Islet of Langerhans (tissue), 1 donor: ENCODE results near the gene CEP152.

Source experiments
- FAIRE-seq: peaks from one replicate; lab custom pipeline; 2011; peaks lifted over from hg19 to GRCh38; lab: Jason Lieb, UNC

The CEP152 gene

GRCh38 chr15:48761393-48762158 is 49.3 kb downstream of the CEP152 start:
- no peak for FAIRE-seq

GRCh38 chr15:48759921-48760320 is 50.9 kb downstream of the CEP152 start:
- no peak for FAIRE-seq

GRCh38 chr15:48757661-48758060 is 53.2 kb downstream of the CEP152 start:
- no peak for FAIRE-seq

- no peak for FAIRE-seq
Observed at GRCh38 chr15:48754011-48754410, 56.9 kb downstream of the CEP152 start.

GRCh38 chr15:48751595-48751994 is 59.3 kb downstream of the CEP152 start:
- no peak for FAIRE-seq

- FAIRE-seq = no peak
Observed at GRCh38 chr15:48748535-48748934, 62.3 kb downstream of the CEP152 start.

- no peak for FAIRE-seq
Observed at GRCh38 chr15:48733615-48734014, 77.3 kb downstream of the CEP152 start.

GRCh38 chr15:48730506-48730905 is 80.4 kb downstream of the CEP152 start:
- FAIRE-seq = no peak

GRCh38 chr15:48723969-48724368 is 86.9 kb downstream of the CEP152 start:
- no peak for FAIRE-seq

- FAIRE-seq = no peak
Observed at GRCh38 chr15:48722764-48723661, 87.9 kb downstream of the CEP152 start.

GRCh38 chr15:48721061-48721810 is 89.6 kb downstream of the CEP152 start:
- no peak for FAIRE-seq

GRCh38 chr15:48720646-48721045 is 90.2 kb downstream of the CEP152 start:
- no peak for FAIRE-seq

GRCh38 chr15:48719668-48720067 is 91.2 kb downstream of the CEP152 start:
- no peak for FAIRE-seq

GRCh38 chr15:48718646-48719045 is 92.2 kb downstream of the CEP152 start:
- no peak for FAIRE-seq

GRCh38 chr15:48717458-48717857 is 93.4 kb downstream of the CEP152 start:
- FAIRE-seq = no peak

GRCh38 chr15:48712546-48712945 is 98.3 kb downstream of the CEP152 start:
- no peak for FAIRE-seq

GRCh38 chr15:48710952-48711495 is 99.8 kb downstream of the CEP152 start:
- FAIRE-seq = no peak

- FAIRE-seq = no peak
Observed at GRCh38 chr15:48708641-48709040, 102.2 kb downstream of the CEP152 start.

GRCh38 chr15:48705381-48705780 is 105.5 kb downstream of the CEP152 start:
- no peak for FAIRE-seq

- no peak for FAIRE-seq
Observed at GRCh38 chr15:48703544-48703943, 107.3 kb downstream of the CEP152 start.

- no peak for FAIRE-seq
Observed at GRCh38 chr15:48702569-48703236, 108.2 kb downstream of the CEP152 start.
